ENCODE results near the gene UBE2O.

DNA sequence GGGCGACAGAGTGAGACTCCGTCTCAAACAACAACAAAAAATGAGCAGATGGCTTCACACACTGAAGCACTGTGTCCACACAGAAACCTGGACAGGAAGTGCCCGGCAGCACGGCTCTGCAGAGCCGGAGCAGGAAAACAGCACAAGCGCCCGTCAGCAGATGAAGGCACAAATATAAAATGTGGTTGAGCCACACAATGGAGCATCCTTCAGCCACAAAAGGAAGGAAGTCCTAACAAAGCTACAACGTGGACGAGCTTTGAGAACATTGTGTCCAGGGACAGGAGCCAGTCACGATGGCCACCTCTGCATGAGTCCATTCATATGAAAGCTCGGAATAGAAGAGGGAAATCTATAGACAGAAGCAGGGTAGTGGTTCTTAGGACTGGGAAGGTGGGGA, 32.6 kb upstream of the UBE2O start:
- no peak for TF ChIP-seq POLR2A (IDR thresholded peaks at IDR 0.05; ENCODE audit: extremely low read depth, insufficient read length)
- TF ChIP-seq CTCF (IDR thresholded peaks at IDR 0.05; ENCODE audit: low read depth, low read length): no peak
